T-helper 2 cell treated with Interferon-gamma antibody and Interleukin-4, amounts not matched to agents 100 ng/mL and 5 ng/mL, for 36 hours (primary cell): ENCODE measurements around the gene EVX2. TPM values are rescaled to one million over a fixed set of nuclear protein-coding genes. Genes with fewer than 3 reads are reported as not detected.

Experiments used
- intact Hi-C: fragments of 100-400 bp; cut with micrococcal nuclease; formaldehyde crosslinking; loops from one replicate; pipeline ENCODE4 v1.15.1; 2023
- total RNA-seq: library from RNA; stranded (reverse); gene quantifications from 2 replicates; pipeline ENCODE4 v1.2.3, GENCODE V29; 2022

The EVX2 gene
- not detected in 2 replicates for total RNA-seq

DNA sequence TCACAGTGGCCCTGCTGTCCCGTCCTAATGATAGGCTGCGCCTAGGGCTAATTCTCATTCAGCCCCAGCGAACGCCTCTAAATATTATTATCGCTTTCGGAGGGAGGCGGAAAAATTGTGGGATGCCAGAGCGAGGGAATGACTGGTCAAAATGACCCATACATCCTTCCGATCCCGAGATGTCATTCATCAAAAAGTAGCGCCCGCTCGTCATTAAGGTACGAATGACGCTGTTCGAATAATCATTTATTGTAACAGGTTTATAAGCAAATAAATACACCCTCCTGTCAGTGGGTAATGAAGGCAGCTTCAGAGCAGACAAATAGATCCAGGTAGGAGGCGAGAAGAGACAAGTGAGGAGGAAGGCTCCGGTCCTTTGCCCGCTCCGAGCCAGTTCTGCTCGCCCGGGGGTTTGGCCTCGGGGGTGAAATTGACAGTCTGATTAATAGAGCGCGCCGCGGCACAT, at the start of gene EVX2:
TSS of gene EVX2 (minus strand) at position 167 of the 466 bp plus-strand sequence. CDS start 186 bp downstream, outside the sequence.
- intact Hi-C loops: loop anchor here (2.0 to 5.0 kb wide), 3 partner anchors 15 to 1752 kb away; partner anchors contain the start of genes HOXD12 and SP9

DNA sequence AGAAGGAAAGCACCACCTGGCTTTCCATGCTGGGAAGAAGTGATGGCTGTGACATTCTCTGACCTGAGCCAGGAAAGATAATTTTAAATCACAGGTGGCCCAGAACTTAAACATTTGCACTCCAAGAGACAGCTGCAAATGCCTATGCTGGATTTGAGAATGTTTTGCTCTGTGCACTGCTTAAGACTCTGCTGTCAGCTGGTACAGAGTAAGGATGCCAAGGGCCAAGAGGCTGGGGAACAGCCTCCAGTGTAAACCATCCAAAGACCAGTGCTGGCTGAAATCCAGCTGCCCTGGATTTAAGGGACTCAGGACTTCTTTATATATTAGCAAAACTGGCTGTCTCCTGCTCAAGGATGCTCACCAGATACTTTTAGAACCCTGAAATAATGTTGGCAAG, 49.6 kb upstream of the EVX2 start:
- intact Hi-C loops: loop anchor here (2.0 to 10.0 kb wide), 2 partner anchors 17 to 681 kb away; partner anchors contain the start of gene HOXD4

DNA sequence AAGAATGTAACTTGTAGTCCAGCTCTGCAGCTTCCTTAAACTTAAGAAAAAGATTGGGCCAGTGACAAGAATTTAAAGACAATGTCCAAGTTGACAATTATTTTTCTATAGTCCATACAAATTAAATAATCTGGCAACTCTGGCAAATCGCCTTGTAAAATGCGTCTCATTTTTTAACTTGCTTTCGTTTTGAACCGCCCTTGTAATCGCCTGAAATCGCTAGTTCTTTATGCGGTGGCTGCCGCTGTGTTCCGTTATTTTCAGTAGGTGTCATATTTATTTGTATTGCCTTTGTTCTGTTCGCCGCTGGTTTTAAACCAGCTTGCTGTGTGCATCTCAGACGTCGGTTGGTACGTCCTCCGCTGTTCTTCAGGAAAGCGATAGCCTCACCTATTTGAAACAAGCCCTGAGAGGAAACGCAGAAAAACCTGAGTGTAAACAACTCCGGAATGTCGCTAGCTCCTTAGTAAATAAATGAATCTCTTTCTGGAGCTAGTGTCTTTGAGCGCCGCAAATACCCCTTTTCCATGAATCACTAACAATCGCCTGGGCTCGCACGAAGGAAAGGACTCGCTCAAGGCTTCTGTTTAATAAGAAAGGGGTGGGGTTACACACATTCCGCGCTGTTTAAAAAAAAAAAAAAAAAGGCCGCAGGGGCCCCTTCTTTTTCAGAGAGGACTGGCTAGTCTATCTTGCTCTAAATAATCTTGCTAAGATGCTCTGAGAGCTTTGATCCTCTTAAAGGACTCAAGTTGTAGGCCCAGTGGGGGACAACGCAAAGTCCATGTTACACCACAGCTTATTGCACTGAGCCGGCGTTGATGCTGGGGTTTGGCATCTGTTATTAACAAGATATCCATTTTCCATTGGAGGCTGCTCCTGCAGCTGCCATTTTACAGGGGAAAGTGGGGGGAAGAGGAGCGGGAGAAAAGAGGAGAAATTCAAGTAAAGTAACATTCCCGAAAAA, 48.7 kb upstream of the EVX2 start:
- intact Hi-C loops: loop anchor here (2.0 to 10.0 kb wide), 2 partner anchors 18 to 682 kb away; partner anchors contain the start of gene HOXD4

DNA sequence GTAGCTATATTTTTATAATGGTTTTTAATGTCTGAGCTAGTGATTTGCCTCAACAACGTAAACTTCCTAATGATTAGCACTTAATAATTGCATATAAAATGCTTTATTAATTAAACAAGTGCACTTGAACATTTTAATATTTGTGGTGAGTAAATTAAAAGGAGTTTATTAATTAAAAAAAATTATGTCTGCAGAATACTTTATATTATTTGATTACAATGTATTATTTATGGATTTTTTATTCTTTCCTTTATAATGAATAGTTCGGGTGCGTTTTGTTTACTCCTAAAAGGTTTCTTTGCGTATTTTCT, 48.0 kb upstream of the EVX2 start:
- intact Hi-C loops: loop anchor here (2.0 to 10.0 kb wide), 5 partner anchors 19 to 683 kb away; partner anchors contain the start of genes EVX2 and HOXD4

DNA sequence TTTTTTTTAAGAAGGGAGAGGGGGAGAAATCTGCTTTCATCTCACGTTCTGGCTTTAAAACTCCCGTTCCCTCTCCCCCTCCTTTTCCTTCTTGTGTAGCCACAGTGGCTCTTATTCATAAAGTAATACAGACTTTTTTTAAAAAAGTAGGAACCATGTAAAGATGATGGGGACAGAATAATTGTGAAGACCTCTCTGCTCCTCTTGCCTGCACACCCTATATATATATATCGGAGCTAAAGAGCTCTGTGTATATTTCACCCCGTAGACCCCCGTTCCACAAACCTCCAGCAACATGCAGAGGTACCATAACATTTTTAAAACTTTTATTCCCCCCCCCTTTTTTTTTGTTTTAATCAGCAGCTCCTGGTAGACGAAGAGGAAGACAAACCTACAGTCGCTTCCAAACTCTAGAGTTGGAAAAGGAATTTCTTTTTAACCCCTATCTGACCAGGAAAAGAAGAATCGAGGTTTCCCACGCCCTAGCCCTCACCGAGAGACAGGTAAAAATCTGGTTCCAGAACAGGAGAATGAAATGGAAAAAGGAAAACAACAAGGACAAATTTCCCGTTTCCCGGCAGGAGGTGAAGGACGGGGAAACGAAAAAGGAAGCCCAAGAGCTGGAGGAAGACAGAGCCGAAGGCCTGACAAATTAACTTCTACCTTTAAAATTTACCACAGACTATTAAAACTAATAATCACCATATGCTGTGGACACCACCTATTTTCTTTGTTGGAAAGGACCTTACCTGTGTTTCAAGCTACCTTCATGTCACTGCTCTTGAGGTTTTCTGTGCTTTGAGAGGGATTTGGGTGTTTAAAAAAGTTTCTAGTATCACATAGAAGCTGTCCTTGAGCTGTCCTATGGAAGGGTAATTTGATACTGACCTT, 47.4 kb upstream of the EVX2 start:
- intact Hi-C loops: loop anchor here (2.0 to 10.0 kb wide), 4 partner anchors 20 to 684 kb away; partner anchors contain the start of gene EVX2

DNA sequence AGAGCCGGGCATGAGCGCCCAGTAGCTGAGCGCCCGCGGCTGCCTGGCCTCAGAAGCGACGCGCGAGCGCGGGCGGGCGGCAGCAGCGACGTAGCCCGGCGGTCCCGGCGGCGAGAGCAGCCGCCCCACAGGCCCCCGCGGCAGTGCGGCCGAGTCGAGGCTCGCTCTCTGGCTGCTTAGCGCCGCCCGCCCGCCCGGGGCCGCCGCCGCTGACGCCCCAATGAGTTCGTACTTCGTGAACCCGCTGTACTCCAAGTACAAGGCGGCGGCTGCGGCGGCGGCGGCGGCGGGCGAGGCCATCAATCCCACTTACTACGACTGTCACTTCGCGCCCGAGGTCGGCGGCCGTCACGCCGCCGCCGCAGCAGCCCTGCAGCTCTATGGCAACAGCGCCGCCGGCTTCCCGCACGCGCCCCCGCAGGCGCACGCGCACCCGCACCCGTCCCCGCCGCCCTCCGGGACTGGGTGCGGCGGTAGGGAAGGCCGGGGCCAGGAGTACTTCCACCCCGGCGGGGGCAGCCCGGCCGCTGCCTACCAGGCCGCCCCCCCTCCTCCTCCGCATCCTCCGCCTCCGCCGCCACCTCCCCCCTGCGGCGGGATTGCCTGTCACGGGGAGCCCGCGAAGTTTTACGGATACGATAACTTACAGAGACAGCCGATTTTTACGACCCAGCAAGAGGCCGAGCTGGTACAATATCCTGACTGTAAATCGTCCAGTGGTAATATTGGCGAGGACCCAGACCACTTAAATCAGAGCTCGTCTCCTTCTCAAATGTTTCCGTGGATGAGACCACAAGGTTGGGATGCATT, 46.6 kb upstream of the EVX2 start:
- intact Hi-C loops: loop anchor here (2.0 to 10.0 kb wide), 4 partner anchors 20 to 684 kb away; partner anchors contain the start of gene EVX2

DNA sequence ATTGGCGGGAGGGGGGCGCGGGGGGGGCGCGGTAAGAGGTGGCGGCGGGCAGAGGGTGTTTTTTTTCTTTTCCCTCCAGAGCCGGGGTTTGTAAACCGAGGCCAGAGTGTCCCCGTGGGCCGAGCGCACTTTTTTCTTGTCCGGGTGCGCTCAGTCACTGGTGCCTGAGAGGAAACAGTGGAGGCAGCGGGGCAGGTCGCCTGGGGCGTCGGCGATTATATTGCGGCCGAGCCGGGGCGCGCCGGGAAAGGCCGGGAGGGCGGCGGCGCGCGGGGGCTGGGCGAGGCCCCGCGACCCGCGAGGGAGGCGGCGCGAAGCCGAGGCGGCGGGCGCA, 46.0 kb upstream of the EVX2 start:
- intact Hi-C loops: loop anchor here (2.0 to 10.0 kb wide), 4 partner anchors 19 to 685 kb away; partner anchors contain the start of gene EVX2

DNA sequence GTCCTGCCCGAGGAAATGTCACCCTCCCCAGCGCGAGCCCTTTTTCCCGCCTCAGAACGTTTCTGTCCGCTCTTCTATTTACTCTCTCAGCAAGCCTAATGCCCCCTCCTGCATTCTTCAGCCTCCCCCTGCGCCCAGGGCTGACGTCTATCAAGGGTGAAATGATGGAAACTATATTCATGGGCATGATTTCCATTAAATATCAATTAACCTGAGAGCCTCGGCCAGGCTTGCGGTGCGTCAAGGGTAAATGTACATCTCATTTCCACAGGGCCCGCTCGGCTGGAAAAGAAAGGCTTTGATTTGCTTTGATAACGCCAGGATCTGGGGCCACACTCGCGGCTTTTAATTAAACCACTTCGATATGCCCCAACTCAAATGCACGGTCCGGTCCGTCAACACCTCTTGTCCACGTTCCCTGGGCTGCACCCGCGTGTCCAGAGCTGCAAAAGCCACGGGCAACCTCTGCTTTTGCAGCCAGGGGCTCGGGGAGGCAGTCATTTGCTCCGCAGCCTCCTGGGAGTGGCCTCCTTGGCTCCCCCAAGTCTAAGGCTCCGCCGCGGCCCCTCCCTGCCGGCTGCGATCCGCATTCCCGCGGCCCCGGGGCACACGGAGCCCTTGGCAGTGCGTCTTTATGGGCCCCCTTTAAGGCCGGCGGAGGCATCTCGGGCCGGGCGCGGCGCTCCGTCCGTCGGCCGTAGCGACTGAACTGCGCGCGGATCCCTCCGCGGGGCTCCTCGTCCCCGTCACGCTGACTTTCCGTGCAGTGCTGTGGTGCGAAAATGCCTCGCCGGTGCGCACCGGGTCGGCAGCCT, 45.4 kb upstream of the EVX2 start, which contains the start of gene HOXD8:
TSS of gene HOXD8 (plus strand) at position 724 of the 815 bp plus-strand sequence. CDS start 662 bp downstream, outside the sequence.
- intact Hi-C loops: no loop called here

DNA sequence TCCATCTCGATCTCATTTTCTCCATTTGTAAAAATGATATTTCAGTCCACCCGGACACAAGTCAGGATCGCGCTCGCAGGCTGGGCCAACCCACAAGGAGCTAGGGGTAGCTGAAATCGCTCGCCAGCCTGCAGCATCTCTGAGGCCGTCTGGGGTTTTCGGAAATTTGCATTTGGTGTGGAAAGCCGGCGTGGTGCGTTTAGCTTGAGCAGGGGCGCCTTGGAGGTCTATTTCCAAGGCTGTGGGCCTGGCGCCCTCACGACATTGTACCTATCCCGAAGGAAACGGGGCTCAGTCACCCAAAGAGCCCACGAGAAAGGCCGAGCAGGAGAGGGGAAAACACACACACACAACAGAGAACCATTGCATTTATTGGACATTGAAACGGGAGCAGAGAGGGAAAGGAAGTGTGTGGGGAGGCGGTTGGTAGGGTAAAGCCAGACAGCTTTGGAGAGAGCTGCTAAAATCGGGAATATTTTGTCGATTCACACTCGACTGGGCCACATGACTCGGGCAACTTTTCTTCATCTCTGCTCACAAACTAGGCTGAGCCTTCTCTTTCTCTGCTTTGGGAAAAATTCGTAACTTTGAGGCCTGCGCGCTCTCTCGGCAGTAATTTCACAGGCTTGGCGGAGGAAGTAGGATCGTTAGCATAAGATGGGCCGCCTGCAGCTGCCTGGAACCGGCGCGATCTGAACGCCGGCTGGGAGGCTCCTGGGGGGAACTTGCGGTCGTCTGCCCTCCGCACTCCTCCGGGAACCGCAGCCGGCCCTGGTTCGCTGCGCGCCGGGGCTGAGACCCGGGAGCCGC, 44.6 kb upstream of the EVX2 start:
- intact Hi-C loops: no loop called here

DNA sequence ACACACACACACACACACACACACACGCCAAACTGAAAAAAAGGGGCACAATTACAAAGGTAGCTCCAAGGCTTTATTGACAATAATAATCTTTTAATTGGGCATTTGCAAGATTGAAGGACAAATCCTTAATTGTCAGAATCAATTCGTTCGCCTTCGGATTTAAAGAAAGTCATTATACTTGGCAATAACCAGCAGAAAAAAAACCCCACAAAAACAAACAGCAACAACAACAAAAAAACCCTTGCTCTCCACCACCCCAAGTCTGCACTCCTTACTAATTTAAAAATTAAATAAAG, 44.0 kb upstream of the EVX2 start:
- intact Hi-C loops: loop anchor here (1.0 to 2.0 kb wide), 5 partner anchors 328 to 1021 kb away; no protein-coding TSS in a partner anchor

DNA sequence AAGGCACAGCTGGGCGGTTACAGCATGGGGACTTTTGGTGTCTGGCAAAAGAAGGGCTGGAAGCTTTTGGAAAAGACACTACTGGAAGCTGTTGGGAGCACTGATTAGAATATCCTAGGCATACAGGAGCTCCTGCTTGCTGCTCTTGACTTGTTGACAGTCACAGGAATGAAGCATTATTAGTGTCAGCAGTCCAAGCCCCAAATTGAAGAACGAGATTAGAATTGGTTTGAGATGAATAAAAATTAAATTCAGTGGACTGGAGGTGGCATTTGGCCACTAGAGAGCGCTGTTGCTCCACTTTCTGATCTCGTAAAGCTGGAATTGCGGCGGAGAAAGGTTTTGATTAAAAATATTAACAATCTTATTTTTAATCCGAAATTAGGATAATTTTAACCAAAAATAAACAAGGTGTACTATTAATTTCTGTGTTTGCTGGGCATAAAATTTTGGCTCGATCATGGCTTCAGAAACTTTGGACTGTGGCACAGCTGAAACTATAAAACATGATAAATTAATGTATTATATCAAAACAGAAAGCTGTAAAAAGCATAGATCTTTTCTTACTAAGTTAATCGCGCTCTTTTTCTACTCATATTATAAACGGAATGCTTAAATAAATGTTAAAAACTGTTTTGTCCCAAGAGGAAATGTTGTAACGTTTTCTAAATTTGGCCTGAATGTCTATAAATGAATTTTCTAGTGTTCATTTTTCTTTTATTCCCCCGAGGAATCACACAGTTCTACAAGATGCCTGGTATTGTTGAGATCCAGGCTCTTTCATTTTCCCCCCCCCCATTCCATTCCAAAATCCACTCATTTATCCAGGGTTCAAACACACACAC, 43.4 kb upstream of the EVX2 start:
- intact Hi-C loops: loop anchor here (1.0 to 2.0 kb wide), 5 partner anchors 328 to 1022 kb away; no protein-coding TSS in a partner anchor

DNA sequence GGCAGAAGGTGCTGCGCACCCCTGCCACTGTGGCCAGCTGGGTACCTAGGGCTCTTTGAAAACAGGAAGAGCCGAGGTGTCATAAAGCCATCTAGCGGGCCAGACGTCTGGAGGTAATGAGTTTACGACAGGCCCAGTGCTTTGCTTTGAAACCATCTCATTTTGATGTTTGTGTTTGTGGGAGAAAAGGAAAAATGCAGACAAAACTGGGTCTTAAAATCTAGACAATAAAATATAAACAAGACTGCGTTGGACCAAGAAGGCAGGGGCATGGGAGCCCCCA, 42.0 kb upstream of the EVX2 start:
- intact Hi-C loops: loop anchor here (2.0 kb wide), 2 partner anchors 429 to 1023 kb away; no protein-coding TSS in a partner anchor

DNA sequence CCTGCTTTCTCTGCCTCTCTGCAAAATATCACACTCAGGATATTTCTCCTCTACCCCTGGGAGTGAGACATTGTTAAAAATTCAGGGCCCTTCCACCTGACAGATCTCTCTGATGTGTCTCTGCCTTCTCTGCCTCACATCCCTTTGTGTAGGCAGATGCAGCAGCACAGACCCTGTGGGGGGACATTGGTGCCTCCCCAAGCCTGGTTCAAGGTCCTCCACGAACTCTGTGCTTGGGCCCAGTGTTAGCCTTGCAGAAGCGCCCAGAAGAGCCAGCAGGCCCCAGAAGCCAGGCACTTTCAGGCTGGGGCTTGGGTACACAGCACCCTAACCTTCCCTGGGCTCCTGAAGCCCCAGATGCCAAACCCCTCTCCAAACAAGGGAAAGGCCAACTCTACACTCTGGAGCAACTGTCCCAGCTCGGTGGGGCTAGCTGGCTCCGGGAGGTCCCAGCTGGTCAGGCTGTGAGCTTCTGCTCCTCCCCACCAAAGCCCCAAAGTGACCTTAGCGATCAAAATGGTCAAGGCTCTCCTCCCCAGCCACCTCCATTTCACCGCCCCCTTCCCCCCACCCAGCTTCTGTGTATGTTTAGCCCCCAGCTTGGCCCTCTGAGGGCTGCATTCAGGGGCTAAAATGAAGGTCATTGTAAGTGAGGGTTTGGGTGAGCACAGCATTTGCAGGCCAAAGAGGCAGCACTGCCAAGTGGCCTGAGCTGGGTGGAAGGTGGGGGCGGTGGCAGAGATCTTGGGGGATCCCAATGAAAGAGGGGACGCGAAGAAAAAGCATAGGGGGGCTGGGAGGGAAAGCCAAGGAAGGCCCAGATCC, 41.4 kb upstream of the EVX2 start:
- intact Hi-C loops: no loop called here

DNA sequence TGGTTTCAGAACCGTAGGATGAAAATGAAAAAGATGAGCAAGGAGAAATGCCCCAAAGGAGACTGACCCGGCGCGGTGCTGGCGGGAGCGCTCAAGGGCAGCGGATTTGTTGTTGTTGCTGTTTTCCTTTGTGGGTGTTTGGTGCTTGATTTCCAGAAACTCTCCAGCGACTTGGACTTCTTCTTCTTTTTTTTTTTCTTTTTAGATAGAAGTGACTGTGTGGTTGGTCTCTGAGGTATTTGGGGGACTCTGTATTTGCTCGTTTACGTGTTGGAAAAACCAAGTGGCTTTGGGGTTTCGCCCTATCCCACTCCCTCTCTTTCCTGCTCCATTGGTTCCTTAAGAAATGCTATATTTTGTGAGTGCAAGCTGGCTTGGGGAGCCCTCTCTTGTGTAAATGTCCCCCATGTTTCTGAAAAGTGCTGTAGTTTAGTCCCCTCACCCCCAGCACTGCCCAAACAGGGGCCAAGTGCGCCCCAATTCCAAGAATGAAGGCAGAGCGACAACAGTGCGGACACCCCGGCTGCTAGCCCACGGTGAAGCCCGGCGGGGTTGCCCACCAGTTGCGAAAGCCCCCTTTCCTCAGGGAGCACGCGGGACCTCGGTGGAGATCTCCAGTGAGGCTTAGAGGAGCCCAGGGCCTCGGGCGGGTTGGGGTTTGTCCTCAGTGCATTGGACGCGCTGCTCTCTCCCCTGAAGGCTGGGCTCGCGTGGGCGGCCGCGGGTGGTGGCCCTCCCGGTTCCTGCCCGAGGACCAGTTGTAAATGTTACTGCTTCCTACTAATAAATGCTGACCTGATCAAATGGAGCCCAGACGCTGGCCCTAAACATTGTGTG, 40.6 kb upstream of the EVX2 start:
- intact Hi-C loops: no loop called here

DNA sequence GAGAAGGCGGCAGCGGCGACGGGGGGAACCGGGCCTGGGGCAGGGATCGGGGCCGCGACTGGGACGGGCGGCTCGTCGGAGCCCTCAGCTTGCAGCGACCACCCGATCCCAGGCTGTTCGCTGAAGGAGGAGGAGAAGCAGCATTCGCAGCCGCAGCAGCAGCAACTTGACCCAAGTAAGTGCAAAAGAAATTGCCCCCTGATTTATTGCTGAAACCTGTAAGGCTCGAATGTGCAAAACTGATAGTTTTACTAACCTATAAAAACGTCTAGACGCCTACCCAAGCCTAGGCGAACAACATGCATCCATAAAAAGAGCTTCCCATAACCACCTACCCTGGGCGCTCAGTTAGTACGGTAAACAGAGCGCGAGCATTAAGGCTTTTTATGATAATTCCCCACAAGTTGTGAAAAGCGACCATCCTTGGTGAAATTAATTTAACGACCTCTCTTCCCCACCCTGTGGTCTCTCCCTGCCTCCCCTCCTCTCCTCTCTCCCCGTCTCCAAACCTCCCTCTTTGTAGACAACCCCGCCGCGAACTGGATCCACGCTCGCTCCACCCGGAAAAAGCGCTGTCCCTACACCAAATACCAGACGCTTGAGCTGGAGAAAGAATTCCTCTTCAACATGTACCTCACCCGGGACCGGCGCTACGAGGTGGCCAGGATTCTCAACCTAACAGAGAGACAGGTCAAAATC, 39.8 kb upstream of the EVX2 start:
- intact Hi-C loops: loop anchor here (2.0 kb wide), 1 partner anchor 37 kb away; no protein-coding TSS in a partner anchor
